SK-N-SH (cell line): ENCODE data around the gene SULF2. TPM values are rescaled to one million over a fixed set of nuclear protein-coding genes. Genes with fewer than 3 reads are reported as not detected.

Source experiments
- CTCF ChIA-PET: fragments of 300-600, 350-600 bp; formaldehyde crosslinking; extraction: SDS; loops from one replicate; lab custom pipeline; 2021; lab: Yijun Ruan, JAX
- POLR2A ChIA-PET: fragments of 350-600 bp; sonication (Branson Sonifier 250); formaldehyde crosslinking; extraction: SDS; loops from one replicate; lab custom pipeline; 2020; ENCODE audit warnings: antibody characterized with exemption, inconsistent platforms; lab: Yijun Ruan, JAX
- DNase-seq: peaks from one replicate; pipeline ENCODE4 v3.0.0; 2012
- H2AFZ ChIP-seq: fragments of 200-600 bp; sonication (generic); 2 replicates; pipeline ENCODE4 v1.8.1; 2016; ENCODE audit warnings: antibody characterized with exemption, mild to moderate bottlenecking, low read depth
- H3F3A ChIP-seq: fragments of 200-600 bp; sonication (generic); replicated peaks from 2 replicates; pipeline ENCODE3; 2016; ENCODE audit warnings: antibody characterized with exemption, mild to moderate bottlenecking; ENCODE audit not compliant: insufficient read depth
- H3K27ac ChIP-seq, 2 experiments: fragments of 200-500 bp in 1 of 2; fragments of 200-600 bp in 1 of 2; sonication (Bioruptor generic) in 1 of 2; sonication (generic), shearing (Covaris generic) in 1 of 2; 2 replicates each; pipeline versions ENCODE4 v1.5.1 to v1.6.1; 2014 to 2016; ENCODE audit warnings: low read depth in 2 of 2, inconsistent platforms in 1 of 2, low read length in 1 of 2, mild to moderate bottlenecking in 1 of 2, mixed read lengths in 1 of 2
- H3K27me3 ChIP-seq: fragments of 200-600 bp; sonication (generic), shearing (Covaris generic); 2 replicates; pipeline ENCODE4 v1.6.1; 2016; ENCODE audit warnings: mixed run types; ENCODE audit not compliant: insufficient read depth
- H3K36me3 ChIP-seq, 2 experiments: fragments of 200-500 bp in 1 of 2; fragments of 200-600 bp in 1 of 2; sonication (Bioruptor generic) in 1 of 2; sonication (generic) in 1 of 2; replicated peaks in 1 of 2; 2 replicates each; pipeline versions ENCODE3 to v1.5.1; 2014 to 2016; ENCODE audit warnings: low read length in 1 of 2, mild to moderate bottlenecking in 1 of 2; ENCODE audit not compliant: insufficient read depth in 2 of 2, control insufficient read depth in 1 of 2
- H3K4me1 ChIP-seq, 2 experiments: fragments of 200-500 bp in 1 of 2; fragments of 200-600 bp in 1 of 2; sonication (Bioruptor generic) in 1 of 2; sonication (generic), shearing (Covaris generic) in 1 of 2; 2 replicates each; pipeline versions ENCODE4 v1.5.1 to v1.6.1; 2014 to 2016; ENCODE audit warnings: low read depth in 1 of 2, low read length in 1 of 2, mixed run types in 1 of 2; ENCODE audit not compliant: insufficient read depth in 2 of 2, control insufficient read depth in 1 of 2
- H3K4me2 ChIP-seq: fragments of 200-600 bp; sonication (generic), shearing (Covaris generic); 2 replicates; pipeline ENCODE4 v1.6.1; 2017; ENCODE audit warnings: mixed run types
- H3K4me3 ChIP-seq, 2 experiments: fragments of 200-500 bp in 1 of 2; fragments of 200-600 bp in 1 of 2; sonication (Bioruptor generic) in 1 of 2; sonication (generic), shearing (Covaris generic) in 1 of 2; 2 replicates each; pipeline versions ENCODE4 v1.5.1 to v1.8.1; 2014 to 2016; ENCODE audit warnings: low read depth in 2 of 2, inconsistent platforms in 1 of 2, low read length in 1 of 2, mild to moderate bottlenecking in 1 of 2, mixed read lengths in 1 of 2, moderate library complexity in 1 of 2
- H3K79me2 ChIP-seq: fragments of 200-600 bp; sonication (generic); 2 replicates; pipeline ENCODE4 v1.8.1; 2017; ENCODE audit warnings: mild to moderate bottlenecking; ENCODE audit not compliant: insufficient read depth
- H3K9ac ChIP-seq: fragments of 200-600 bp; sonication (generic); 2 replicates; pipeline ENCODE4 v1.6.1; 2017; ENCODE audit warnings: mixed run types
- H3K9me2 ChIP-seq: fragments of 200-600 bp; sonication (generic); 2 replicates; pipeline ENCODE4 v1.6.1; 2017; ENCODE audit warnings: mixed run types
- H3K9me3 ChIP-seq: fragments of 200-600 bp; sonication (generic); 2 replicates; pipeline ENCODE4 v1.6.1; 2017; ENCODE audit warnings: mixed run types, mild to moderate bottlenecking, moderate library complexity
- H4K20me1 ChIP-seq: fragments of 200-600 bp; sonication (generic); 2 replicates; pipeline ENCODE4 v1.6.1; 2017; ENCODE audit warnings: mild to moderate bottlenecking, mixed run types; ENCODE audit not compliant: insufficient read depth
- EZH2phosphoT487 ChIP-seq: fragments of 200-600 bp; sonication (generic); IDR thresholded peaks from 2 replicates; pipeline ENCODE4 v1.6.1; 2017; ENCODE audit warnings: low read depth, mixed run types, mild to moderate bottlenecking, antibody characterized with exemption, moderate library complexity, borderline replicate concordance
- FOSL2 ChIP-seq: IDR thresholded peaks from 2 replicates; pipeline ENCODE4 v1.4.0; 2012; ENCODE audit warnings: low read depth, mild to moderate bottlenecking, moderate library complexity, borderline replicate concordance
- FOXJ3 ChIP-seq: sonication (generic); formaldehyde crosslinking; IDR thresholded peaks from 2 replicates; pipeline ENCODE4 v1.5.1; 2020; ENCODE audit warnings: mild to moderate bottlenecking, missing genetic modification reagents
- FOXM1 ChIP-seq: IDR thresholded peaks from 2 replicates; pipeline ENCODE4 v1.4.0; 2012; ENCODE audit warnings: low read depth, mild to moderate bottlenecking
- MAX ChIP-seq: IDR thresholded peaks from 2 replicates; pipeline ENCODE4 v1.4.0; 2012; ENCODE audit warnings: low read depth
- MEF2A ChIP-seq: IDR thresholded peaks from 2 replicates; pipeline ENCODE4 v1.4.0; 2012; ENCODE audit warnings: low read depth, borderline replicate concordance
- NRF1 ChIP-seq: IDR thresholded peaks from 2 replicates; pipeline ENCODE4 v1.6.1; 2012; ENCODE audit warnings: low read depth, mild to moderate bottlenecking, low read length
- PBX3 ChIP-seq: IDR thresholded peaks from 2 replicates; pipeline ENCODE4; 2012
- POLR2AphosphoS5 ChIP-seq: IDR thresholded peaks from 2 replicates; pipeline ENCODE4 v1.6.1; 2012; ENCODE audit warnings: low read depth, low read length
- RAD21 ChIP-seq: IDR thresholded peaks from 2 replicates; pipeline ENCODE4 v1.6.1; 2012; ENCODE audit warnings: mild to moderate bottlenecking, low read length
- REST ChIP-seq: IDR thresholded peaks from 2 replicates; pipeline ENCODE4 v1.6.1; 2012; ENCODE audit warnings: mild to moderate bottlenecking, low read depth, low read length, moderate library complexity
- RFX5 ChIP-seq: IDR thresholded peaks from 2 replicates; pipeline ENCODE4 v1.6.1; 2012; ENCODE audit warnings: mild to moderate bottlenecking, improper control_type of control experiment, low read length
- SMC3 ChIP-seq: IDR thresholded peaks from 2 replicates; pipeline ENCODE4 v1.6.1; 2012; ENCODE audit warnings: low read depth, low read length, improper control_type of control experiment
- TAF1 ChIP-seq: IDR thresholded peaks from 2 replicates; pipeline ENCODE4 v1.6.1; 2012; ENCODE audit warnings: low read depth, mild to moderate bottlenecking, low read length, moderate library complexity, borderline replicate concordance
- TEAD4 ChIP-seq: IDR thresholded peaks from 2 replicates; pipeline ENCODE4 v1.4.0; 2012; ENCODE audit warnings: mild to moderate bottlenecking, borderline replicate concordance; ENCODE audit not compliant: insufficient read depth
- USF1 ChIP-seq: IDR thresholded peaks from 2 replicates; pipeline ENCODE4 v1.4.0; 2012; ENCODE audit warnings: low read depth, borderline replicate concordance
- USF2 ChIP-seq: fragments of 150-350 bp; IDR thresholded peaks from 2 replicates; pipeline ENCODE4 v1.6.1; 2017; ENCODE audit warnings: antibody characterized with exemption, low read length, low read depth, borderline replicate concordance
- YY1 ChIP-seq: IDR thresholded peaks from 2 replicates; pipeline ENCODE4 v1.4.0; 2012; ENCODE audit warnings: low read depth, mild to moderate bottlenecking
- WGBS: methylation state at CpG from one replicate; pipeline ENCODE4 v1.1.6; 2017; ENCODE audit warnings: low lambda C conversion rate; 5-methylcytosine and 5-hydroxymethylcytosine counted together
- polyA plus RNA-seq, 3 experiments: library from polyadenylated mRNA; depleted of rRNA; stranded (reverse); fragments of >200 nt; gene quantifications; 2 replicates each; pipeline ENCODE4 v1.2.3, GENCODE V29; 2012

Gene SULF2
- polyA plus RNA-seq, 1 of the 3 experiments (the other 2 are of a cell fraction), result 20.2 TPM

- no peaks in the 10 kb centered on the region for H3F3A ChIP-seq
- H2AFZ ChIP-seq, result no peak overlapping the region
- TF ChIP-seq TEAD4 (no peak), FOXM1 (no peak), USF1 (no peak), EZH2phosphoT487 (no peak), NRF1 (no peak), RAD21 (no peak), MEF2A (no peak), POLR2AphosphoS5 (no peak), PBX3 (no peak), USF2 (no peak), FOSL2 (no peak), MAX (no peak), SMC3 (no peak), RFX5 (no peak), FOXJ3 (no peak), REST (no peak), YY1 (no peak), TAF1 (no peak)
- H3K79me2 ChIP-seq, result no peaks in the 10 kb centered on the region
- no peaks in the 10 kb centered on the region for H4K20me1 ChIP-seq
- peaks cover 40 to 44% of the 10 kb centered on the region in 2 experiments for H3K36me3 ChIP-seq
- no peak for DNase-seq
- H3K9ac ChIP-seq, result no peak overlapping the region
- H3K9me3 ChIP-seq, result no peaks in the 10 kb centered on the region
- H3K27me3 ChIP-seq, result no peaks in the 10 kb centered on the region
- H3K4me1 ChIP-seq, result no peaks in the 10 kb centered on the region
- ChIA-PET CTCF (interaction anchor here (1.1 to 1.4 kb wide), 3 partner anchors 14 to 972 kb away, joined by 3 to 6 read pairs (median 3); no protein-coding TSS in a partner anchor), POLR2A (interaction anchor here (0.9 kb wide), 1 partner anchor 10 kb away, joined by 3 read pairs; no protein-coding TSS in a partner anchor)
- H3K4me3 ChIP-seq, result no peak overlapping the region
- no peak overlapping the region for H3K27ac ChIP-seq
- 95% methylated on average over 6 of the region's 7 CpGs for WGBS
- H3K9me2 ChIP-seq, result no peaks in the 10 kb centered on the region
- no peak overlapping the region for H3K4me2 ChIP-seq
Measured at GRCh38 chr20:47647994-47648393, 137.3 kb downstream of the SULF2 start.
